Immature natural killer cell (primary cell): Measurements from ENCODE around the gene ETNPPL. TPM values are rescaled to one million over a fixed set of nuclear protein-coding genes. Genes with fewer than 3 reads are reported as not detected.
A peak's percentile ranks its signal among the peaks of the same experiment; 100 is the strongest.

Experiments
- DNase-seq, 3 donors: peaks; one replicate each; pipeline ENCODE4 v3.0.0; 2022; ENCODE audit warnings: mixed read lengths in 1 of 3
- H3K27ac Mint-ChIP-seq, 6 donors: one replicate each; pipeline ENCODE4 v1.8.0; 2020; ENCODE audit warnings: mixed read lengths in 6 of 6, mild to moderate bottlenecking in 5 of 6, inconsistent platforms in 4 of 6, moderate library complexity in 3 of 6
- H3K27me3 Mint-ChIP-seq, 3 donors: one replicate each; pipeline ENCODE4 v1.8.0; 2020 to 2021; ENCODE audit warnings: low read depth in 3 of 3, mild to moderate bottlenecking in 3 of 3, mixed read lengths in 3 of 3, moderate library complexity in 3 of 3, inconsistent platforms in 1 of 3
- H3K36me3 Mint-ChIP-seq, 3 donors: one replicate each; pipeline ENCODE4 v1.8.0; 2020; ENCODE audit warnings: mixed read lengths in 3 of 3, inconsistent platforms in 2 of 3, mild to moderate bottlenecking in 2 of 3
- H3K4me1 Mint-ChIP-seq, 2 donors: one replicate each; pipeline ENCODE4 v1.8.0; 2020; ENCODE audit warnings: inconsistent platforms in 2 of 2, mild to moderate bottlenecking in 2 of 2, mixed read lengths in 2 of 2, moderate library complexity in 1 of 2
- H3K4me3 Mint-ChIP-seq, 5 donors: one replicate each; pipeline ENCODE4 v1.8.0; 2020; ENCODE audit warnings: mild to moderate bottlenecking in 5 of 5, mixed read lengths in 5 of 5, inconsistent platforms in 3 of 5, moderate library complexity in 3 of 5
- H3K9me3 Mint-ChIP-seq, 6 donors: one replicate each; pipeline ENCODE4 v1.8.0; 2020; ENCODE audit warnings: mild to moderate bottlenecking in 6 of 6, mixed read lengths in 6 of 6, inconsistent platforms in 4 of 6, moderate library complexity in 3 of 6
- polyA plus RNA-seq, 3 donors: library from polyadenylated mRNA; unstranded; fragments of 300-500 nt; fragmentation: Illumina TruSeq; gene quantifications; one replicate each; pipeline ENCODE4 v1.2.3, GENCODE V29; 2021

The ETNPPL gene
- polyA plus RNA-seq, 3 donors from 2014 or later = not detected

- H3K4me3 Mint-ChIP-seq = no peak overlapping the region
- peaks cover 8 to 15% of the 10 kb centered on the region in 2 donors for H3K4me1 Mint-ChIP-seq
- peaks cover 0 to 4% (median 3%) of the 10 kb centered on the region in 3 donors for H3K27me3 Mint-ChIP-seq
- H3K36me3 Mint-ChIP-seq = no peaks in the 10 kb centered on the region
- DNase-seq = no peak
- no peak overlapping the region for H3K27ac Mint-ChIP-seq
- H3K9me3 Mint-ChIP-seq = no peaks in the 10 kb centered on the region
Observed at GRCh38 chr4:108703370-108703769, 59.5 kb downstream of the ETNPPL start.

- Mint-ChIP-seq H3K4me1 (peaks cover 8 to 15% of the 10 kb centered on the region in 2 donors), H3K27me3 (peaks cover 0 to 7% (median 4%) of the 10 kb centered on the region in 3 donors), H3K36me3 (no peaks in the 10 kb centered on the region), H3K4me3 (no peak overlapping the region), H3K9me3 (no peaks in the 10 kb centered on the region), H3K27ac (peak overlapping the region in 2 of 6 donors; percentile 7 to 10)
- DNase-seq = no peak
Observed at GRCh38 chr4:108702960-108703359, 59.9 kb downstream of the ETNPPL start.

GRCh38 chr4:108700081-108700757 is 62.6 kb downstream of the ETNPPL start:
- H3K27ac Mint-ChIP-seq = no peak overlapping the region
- H3K4me1 Mint-ChIP-seq = peaks cover 8 to 15% of the 10 kb centered on the region in 2 donors

GRCh38 chr4:108696160-108696559 is 66.7 kb downstream of the ETNPPL start:
- DNase-seq = no peak
- no peak overlapping the region for H3K4me3 Mint-ChIP-seq
- no peak overlapping the region for H3K27ac Mint-ChIP-seq

More at GRCh38 chr4:108700081-108700757, 62.6 kb downstream of the ETNPPL start:
- H3K9me3 Mint-ChIP-seq = no peaks in the 10 kb centered on the region
- DNase-seq = no peak
- H3K4me3 Mint-ChIP-seq = no peak overlapping the region
- no peaks in the 10 kb centered on the region for H3K36me3 Mint-ChIP-seq
- peaks cover 0 to 7% (median 4%) of the 10 kb centered on the region in 3 donors for H3K27me3 Mint-ChIP-seq

GRCh38 chr4:108695062-108695461 is 67.8 kb downstream of the ETNPPL start:
- no peak for DNase-seq
- no peaks in the 10 kb centered on the region for H3K4me1 Mint-ChIP-seq
- H3K27ac Mint-ChIP-seq = no peak overlapping the region
- peaks cover 0 to 4% (median 4%) of the 10 kb centered on the region in 3 donors for H3K27me3 Mint-ChIP-seq
- H3K4me3 Mint-ChIP-seq = no peak overlapping the region
- no peaks in the 10 kb centered on the region for H3K36me3 Mint-ChIP-seq
- H3K9me3 Mint-ChIP-seq = no peaks in the 10 kb centered on the region

More at GRCh38 chr4:108696160-108696559, 66.7 kb downstream of the ETNPPL start:
- Mint-ChIP-seq H3K4me1 (no peaks in the 10 kb centered on the region), H3K27me3 (peaks cover 0 to 4% (median 4%) of the 10 kb centered on the region in 3 donors), H3K36me3 (no peaks in the 10 kb centered on the region), H3K9me3 (no peaks in the 10 kb centered on the region)

- no peaks in the 10 kb centered on the region for H3K36me3 Mint-ChIP-seq
- peaks cover 0 to 4% (median 4%) of the 10 kb centered on the region in 3 donors for H3K27me3 Mint-ChIP-seq
- no peaks in the 10 kb centered on the region for H3K4me1 Mint-ChIP-seq
- no peak overlapping the region for H3K27ac Mint-ChIP-seq
- H3K9me3 Mint-ChIP-seq = no peaks in the 10 kb centered on the region
- DNase-seq = no peak
- H3K4me3 Mint-ChIP-seq = no peak overlapping the region
Observed at GRCh38 chr4:108694423-108694822, 68.4 kb downstream of the ETNPPL start.

- H3K36me3 Mint-ChIP-seq = no peaks in the 10 kb centered on the region
- H3K27ac Mint-ChIP-seq = no peak overlapping the region
- H3K9me3 Mint-ChIP-seq = no peaks in the 10 kb centered on the region
- H3K27me3 Mint-ChIP-seq = peaks cover 0 to 4% (median 4%) of the 10 kb centered on the region in 3 donors
- no peak overlapping the region for H3K4me3 Mint-ChIP-seq
- no peaks in the 10 kb centered on the region for H3K4me1 Mint-ChIP-seq
- no peak for DNase-seq
Observed at GRCh38 chr4:108693819-108694218, 69.0 kb downstream of the ETNPPL start.

GRCh38 chr4:108693211-108693610 is 69.6 kb downstream of the ETNPPL start:
- Mint-ChIP-seq H3K9me3 (no peaks in the 10 kb centered on the region), H3K36me3 (no peaks in the 10 kb centered on the region), H3K27me3 (peaks cover 0 to 2% (median 0%) of the 10 kb centered on the region in 3 donors), H3K4me1 (no peaks in the 10 kb centered on the region), H3K4me3 (no peak overlapping the region), H3K27ac (no peak overlapping the region)
- DNase-seq = no peak

Other genes with a start within 250 kb of the ETNPPL start
- gene RPL34, start 142.5 kb downstream of the ETNPPL start, polyA plus RNA-seq = 1,000 to 10,000 TPM; 1,657 to 2,419 (median 1,809) TPM
- gene OSTC, start 112.5 kb downstream of the ETNPPL start, polyA plus RNA-seq = 100 to 1,000 TPM; 152 to 257 (median 182) TPM